Activated T-helper 1 cell treated with anti-CD3 and anti-CD28 coated beads, Interleukin-12 subunit alpha, Interleukin-12 subunit beta, Interleukin-2, Interleukin-4 antibody, amounts not matched to agents 30 ng/mL and 10 ng/mL and 1 ng/mL, durations not matched to agents 14 hours and 24 hours and 36 hours (primary cell): Measurements from ENCODE around the gene PLEKHO2. TPM values are rescaled to one million over a fixed set of nuclear protein-coding genes. Genes with fewer than 3 reads are reported as not detected.

Source experiments
- DNase-seq: peaks from one replicate; pipeline ENCODE4 v3.0.0; 2021; ENCODE audit warnings: low spot score
- H3K27ac Mint-ChIP-seq: one replicate; pipeline ENCODE4 v1.8.0; 2021; ENCODE audit warnings: mild to moderate bottlenecking, mixed read lengths
- H3K27me3 Mint-ChIP-seq: one replicate; pipeline ENCODE4 v1.8.0; 2022; ENCODE audit warnings: mild to moderate bottlenecking, moderate library complexity, mixed read lengths; ENCODE audit not compliant: insufficient read depth
- H3K36me3 Mint-ChIP-seq: one replicate; pipeline ENCODE4 v1.8.0; 2021; ENCODE audit warnings: low read depth, mixed read lengths
- H3K4me1 Mint-ChIP-seq: one replicate; pipeline ENCODE4 v1.8.0; 2021; ENCODE audit warnings: low read depth, mixed read lengths
- H3K4me3 Mint-ChIP-seq: one replicate; pipeline ENCODE4 v1.8.0; 2021; ENCODE audit warnings: mild to moderate bottlenecking, moderate library complexity, mixed read lengths
- H3K9me3 Mint-ChIP-seq: one replicate; pipeline ENCODE4 v1.8.0; 2021; ENCODE audit warnings: mixed read lengths
- intact Hi-C: fragments of 100-400 bp; cut with micrococcal nuclease; formaldehyde crosslinking; loops from one replicate; pipeline ENCODE4 v1.15.1; 2024
- total RNA-seq: library from RNA; stranded (reverse); gene quantifications from 2 replicates; pipeline ENCODE4 v1.2.3, GENCODE V29; 2022

The PLEKHO2 gene
- total RNA-seq, 1 donor from 2014 or later = 17.8 TPM

DNA sequence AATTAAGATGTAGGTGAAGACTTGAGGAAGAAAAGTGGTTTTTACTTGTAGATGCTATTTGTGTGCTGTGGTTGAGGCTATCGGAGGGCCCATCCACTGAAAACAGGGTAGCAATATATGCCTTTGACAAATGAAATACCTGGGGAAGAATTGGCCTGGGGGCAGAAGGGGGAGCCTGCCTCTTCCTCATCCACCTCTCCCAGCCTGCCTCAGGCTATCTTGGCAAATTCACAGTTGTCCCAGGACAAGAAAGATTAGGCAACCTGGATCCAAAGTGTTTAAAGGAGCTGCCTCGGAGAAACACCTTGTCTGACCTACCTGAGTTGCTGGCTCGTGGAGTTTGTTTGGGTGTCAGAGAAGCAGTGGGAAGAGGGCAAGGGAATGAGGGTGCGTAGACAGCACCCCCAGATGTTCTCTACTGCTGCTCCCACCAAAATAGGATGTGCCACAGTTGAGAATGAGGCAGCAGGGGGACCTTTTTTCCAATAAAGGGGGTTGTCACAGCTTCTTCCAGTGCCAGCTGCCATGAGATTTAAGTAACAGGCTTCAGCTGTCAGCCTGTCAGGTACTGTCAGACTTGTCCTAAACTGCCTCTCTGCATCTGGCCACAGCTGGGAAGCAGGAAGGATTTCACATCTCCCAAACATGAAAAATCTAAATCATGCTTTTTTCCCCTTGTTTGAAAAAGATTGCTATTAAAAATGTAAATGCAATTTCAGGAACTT, 9.2 kb downstream of the PLEKHO2 start:
- DNase-seq = no peak
- Mint-ChIP-seq H3K27me3 (no peaks in the 10 kb centered on the region), H3K4me3 (no peak overlapping the region), H3K4me1 (peaks cover 38% of the 10 kb centered on the region), H3K9me3 (no peaks in the 10 kb centered on the region), H3K36me3 (peaks cover 42% of the 10 kb centered on the region), H3K27ac (peak overlapping the region; percentile 77)
- intact Hi-C loops = no loop called here

DNA sequence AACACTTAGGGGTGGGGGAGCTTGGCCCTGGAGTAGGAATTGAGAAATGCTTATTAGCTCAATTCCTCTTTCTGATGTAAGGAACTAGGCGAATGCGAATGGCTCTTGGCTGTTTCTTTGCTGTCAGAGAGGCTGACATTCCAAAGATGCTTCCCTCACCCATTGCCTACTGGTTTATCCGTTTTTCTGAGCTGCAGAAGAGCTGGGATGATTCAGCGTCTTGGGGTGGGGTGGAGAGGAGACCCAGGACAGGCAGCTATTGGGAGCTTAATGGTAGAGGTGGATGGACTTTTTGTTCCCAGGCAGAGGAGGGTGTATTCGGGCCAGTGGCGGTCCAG, 9.8 kb downstream of the PLEKHO2 start:
- intact Hi-C loops = no loop called here
- Mint-ChIP-seq H3K27ac (no peak overlapping the region), H3K4me3 (no peak overlapping the region), H3K4me1 (peaks cover 39% of the 10 kb centered on the region), H3K27me3 (no peaks in the 10 kb centered on the region), H3K9me3 (no peaks in the 10 kb centered on the region), H3K36me3 (peaks cover 47% of the 10 kb centered on the region)
- DNase-seq = no peak

GRCh38 chr15:64854041-64854440, 12.3 kb downstream of the PLEKHO2 start:
- no peak for DNase-seq
- Mint-ChIP-seq H3K36me3 (peaks cover 43% of the 10 kb centered on the region), H3K4me1 (peaks cover 39% of the 10 kb centered on the region), H3K9me3 (no peaks in the 10 kb centered on the region), H3K27ac (no peak overlapping the region), H3K27me3 (no peaks in the 10 kb centered on the region), H3K4me3 (no peak overlapping the region)
- intact Hi-C loops = no loop called here

GRCh38 chr15:64854526-64854925, 12.8 kb downstream of the PLEKHO2 start:
- H3K4me1 Mint-ChIP-seq = peaks cover 39% of the 10 kb centered on the region
- peak overlapping the region; percentile 10 for H3K27ac Mint-ChIP-seq
- H3K4me3 Mint-ChIP-seq = no peak overlapping the region
- H3K27me3 Mint-ChIP-seq = no peaks in the 10 kb centered on the region
- DNase-seq = no peak
- no peaks in the 10 kb centered on the region for H3K9me3 Mint-ChIP-seq
- H3K36me3 Mint-ChIP-seq = peaks cover 43% of the 10 kb centered on the region
- intact Hi-C loops = no loop called here

- no peak for DNase-seq
- peaks cover 39% of the 10 kb centered on the region for H3K36me3 Mint-ChIP-seq
- H3K27me3 Mint-ChIP-seq = no peaks in the 10 kb centered on the region
- peak overlapping the region; percentile 47 for H3K27ac Mint-ChIP-seq
- peaks cover 38% of the 10 kb centered on the region for H3K4me1 Mint-ChIP-seq
- intact Hi-C loops = no loop called here
- H3K9me3 Mint-ChIP-seq = no peaks in the 10 kb centered on the region
- H3K4me3 Mint-ChIP-seq = no peak overlapping the region
Measured at GRCh38 chr15:64855205-64855975, 13.7 kb downstream of the PLEKHO2 start.

- intact Hi-C loops = no loop called here
- no peak for DNase-seq
- H3K4me1 Mint-ChIP-seq = peaks cover 35% of the 10 kb centered on the region
- no peaks in the 10 kb centered on the region for H3K27me3 Mint-ChIP-seq
- H3K4me3 Mint-ChIP-seq = no peak overlapping the region
- peak overlapping the region; percentile 54 for H3K27ac Mint-ChIP-seq
- peaks cover 34% of the 10 kb centered on the region for H3K36me3 Mint-ChIP-seq
- no peaks in the 10 kb centered on the region for H3K9me3 Mint-ChIP-seq
Measured at GRCh38 chr15:64856429-64857145, 14.9 kb downstream of the PLEKHO2 start.

DNA sequence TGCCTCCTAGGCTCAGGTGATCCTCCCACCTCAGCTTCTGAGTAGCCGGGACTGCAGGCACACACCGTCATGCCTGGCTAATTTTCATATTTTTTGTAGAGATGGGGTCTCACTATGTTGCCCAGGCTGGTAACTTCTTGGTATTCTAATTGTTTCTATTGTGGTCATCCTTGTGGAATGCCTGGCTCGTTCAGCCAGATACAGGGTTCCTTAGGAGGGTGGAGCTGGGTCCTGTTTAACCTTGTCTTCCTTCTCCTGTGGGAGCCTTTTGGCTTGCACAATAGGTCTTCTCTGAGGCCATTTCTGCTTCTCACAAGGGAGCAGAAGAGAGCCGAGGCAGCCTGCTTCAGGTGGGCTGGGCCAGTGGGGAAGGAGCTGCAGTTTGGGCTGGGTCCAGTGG, 15.7 kb downstream of the PLEKHO2 start:
- no peak for DNase-seq
- H3K9me3 Mint-ChIP-seq = no peaks in the 10 kb centered on the region
- no peak overlapping the region for H3K4me3 Mint-ChIP-seq
- H3K4me1 Mint-ChIP-seq = peaks cover 29% of the 10 kb centered on the region
- no peaks in the 10 kb centered on the region for H3K27me3 Mint-ChIP-seq
- H3K36me3 Mint-ChIP-seq = peaks cover 36% of the 10 kb centered on the region
- intact Hi-C loops = no loop called here
- peak overlapping the region; percentile 54 for H3K27ac Mint-ChIP-seq

GRCh38 chr15:64858021-64858575, 16.4 kb downstream of the PLEKHO2 start:
- DNase-seq = no peak
- intact Hi-C loops = no loop called here
- peaks cover 36% of the 10 kb centered on the region for H3K36me3 Mint-ChIP-seq
- peaks cover 29% of the 10 kb centered on the region for H3K4me1 Mint-ChIP-seq
- H3K27me3 Mint-ChIP-seq = no peaks in the 10 kb centered on the region
- no peak overlapping the region for H3K4me3 Mint-ChIP-seq
- H3K27ac Mint-ChIP-seq = no peak overlapping the region
- no peaks in the 10 kb centered on the region for H3K9me3 Mint-ChIP-seq

- H3K4me3 Mint-ChIP-seq = no peak overlapping the region
- peaks cover 36% of the 10 kb centered on the region for H3K36me3 Mint-ChIP-seq
- intact Hi-C loops = no loop called here
- H3K27ac Mint-ChIP-seq = no peak overlapping the region
- H3K9me3 Mint-ChIP-seq = no peaks in the 10 kb centered on the region
- H3K27me3 Mint-ChIP-seq = no peaks in the 10 kb centered on the region
- H3K4me1 Mint-ChIP-seq = peaks cover 29% of the 10 kb centered on the region
- no peak for DNase-seq
Measured at GRCh38 chr15:64859226-64859625, 17.5 kb downstream of the PLEKHO2 start.

GRCh38 chr15:64861331-64861730, 19.6 kb downstream of the PLEKHO2 start:
- Mint-ChIP-seq H3K4me3 (no peak overlapping the region), H3K27ac (peak overlapping the region; percentile 44), H3K36me3 (peaks cover 31% of the 10 kb centered on the region), H3K9me3 (no peaks in the 10 kb centered on the region), H3K4me1 (peaks cover 21% of the 10 kb centered on the region), H3K27me3 (no peaks in the 10 kb centered on the region)
- intact Hi-C loops = no loop called here
- no peak for DNase-seq

DNA sequence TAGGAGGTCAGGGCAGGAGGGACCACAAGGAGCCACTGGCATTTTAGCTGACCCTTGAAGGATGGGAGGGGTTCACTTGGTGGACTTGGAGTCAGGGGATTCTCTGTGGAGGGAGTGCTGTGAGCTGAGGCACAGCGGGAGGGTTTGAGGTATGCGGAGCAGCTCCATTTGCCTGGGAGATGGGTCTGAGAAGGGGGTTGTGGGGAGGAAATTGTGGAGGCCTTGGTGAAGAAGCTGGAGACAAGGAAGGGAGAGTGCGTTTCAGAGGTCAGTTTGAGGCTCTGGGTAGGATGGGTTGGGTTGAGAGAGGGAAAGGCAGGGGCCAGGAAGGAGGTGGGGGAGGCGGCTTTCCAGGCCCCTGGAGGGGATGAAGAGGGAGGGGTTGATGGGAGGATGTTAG, 20.2 kb downstream of the PLEKHO2 start:
- Mint-ChIP-seq H3K4me1 (peaks cover 23% of the 10 kb centered on the region), H3K4me3 (no peak overlapping the region), H3K36me3 (peaks cover 36% of the 10 kb centered on the region), H3K27me3 (no peaks in the 10 kb centered on the region), H3K9me3 (no peaks in the 10 kb centered on the region), H3K27ac (peak overlapping the region; percentile 44)
- DNase-seq = no peak
- intact Hi-C loops = no loop called here

DNA sequence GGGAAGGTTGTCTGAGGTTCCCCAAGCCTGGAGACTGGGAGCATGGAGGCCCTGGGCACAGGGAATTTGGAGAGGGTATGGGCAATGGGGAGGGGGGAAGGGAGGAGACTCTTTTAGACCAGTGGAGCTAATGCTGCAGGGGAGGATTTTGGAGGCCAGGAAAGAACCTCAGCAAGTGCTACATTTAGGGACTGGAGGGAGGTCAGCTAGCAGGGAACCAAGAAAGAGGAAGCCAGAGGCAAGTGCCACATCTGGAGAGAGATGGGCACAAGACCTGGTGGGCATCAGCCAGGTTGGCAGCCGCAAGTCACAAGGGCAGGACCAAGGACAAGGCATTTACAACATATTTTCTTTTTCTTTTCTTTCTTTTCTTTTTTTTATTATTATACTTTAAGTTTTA, 20.7 kb downstream of the PLEKHO2 start:
- H3K9me3 Mint-ChIP-seq = no peaks in the 10 kb centered on the region
- no peaks in the 10 kb centered on the region for H3K27me3 Mint-ChIP-seq
- no peak overlapping the region for H3K4me3 Mint-ChIP-seq
- H3K27ac Mint-ChIP-seq = no peak overlapping the region
- H3K36me3 Mint-ChIP-seq = peaks cover 38% of the 10 kb centered on the region
- DNase-seq = no peak
- intact Hi-C loops = no loop called here
- peaks cover 21% of the 10 kb centered on the region for H3K4me1 Mint-ChIP-seq

GRCh38 chr15:64864068-64864467, 22.4 kb downstream of the PLEKHO2 start:
- H3K36me3 Mint-ChIP-seq = peaks cover 33% of the 10 kb centered on the region
- intact Hi-C loops = no loop called here
- H3K9me3 Mint-ChIP-seq = no peaks in the 10 kb centered on the region

More at GRCh38 chr15:64864068-64864467, 22.4 kb downstream of the PLEKHO2 start:
- no peak for DNase-seq
- Mint-ChIP-seq H3K4me1 (peaks cover 11% of the 10 kb centered on the region), H3K4me3 (no peak overlapping the region), H3K27me3 (no peaks in the 10 kb centered on the region), H3K27ac (peak overlapping the region; percentile 48)
